ENCODE measurements around the gene GADD45A.
"Not testable (repeated sequence)": the region's sequence is repeated elsewhere in the genome, so short reads cannot be mapped to it uniquely, and the experiment has no call there.

The GADD45A gene

GRCh38 chr1:67713057-67713846 is 28.3 kb downstream of the GADD45A start:
- FAIRE-seq: no peak
- DNase-seq (ENCODE audit: extremely low spot score, insufficient read length, low read depth): no peak

GRCh38 chr1:67715819-67716218 is 30.8 kb downstream of the GADD45A start:
- no peak for FAIRE-seq
- no peak for DNase-seq (ENCODE audit: extremely low spot score, insufficient read length, low read depth)

GRCh38 chr1:67716800-67717199 is 31.8 kb downstream of the GADD45A start:
- DNase-seq (ENCODE audit: extremely low spot score, insufficient read length, low read depth) (no peak), FAIRE-seq (no peak)

GRCh38 chr1:67717876-67718275 is 32.9 kb downstream of the GADD45A start:
- no peak for FAIRE-seq

GRCh38 chr1:67719329-67720196 is 34.6 kb downstream of the GADD45A start:
- DNase-seq (ENCODE audit: extremely low spot score, insufficient read length, low read depth) (no peak), FAIRE-seq (no peak)

More at GRCh38 chr1:67717876-67718275, 32.9 kb downstream of the GADD45A start:
- DNase-seq (ENCODE audit: extremely low spot score, insufficient read length, low read depth): no peak

- DNase-seq (ENCODE audit: extremely low spot score, insufficient read length, low read depth): no peak
- FAIRE-seq: no peak
Observed at GRCh38 chr1:67721112-67721511, 36.1 kb downstream of the GADD45A start.

GRCh38 chr1:67721650-67722291 is 36.8 kb downstream of the GADD45A start:
- DNase-seq (ENCODE audit: extremely low spot score, insufficient read length, low read depth): no peak
- FAIRE-seq: no peak

GRCh38 chr1:67722292-67722944 is 37.4 kb downstream of the GADD45A start:
- FAIRE-seq: no peak
- no peak for DNase-seq (ENCODE audit: extremely low spot score, insufficient read length, low read depth)

GRCh38 chr1:67723126-67723525 is 38.1 kb downstream of the GADD45A start:
- DNase-seq (ENCODE audit: extremely low spot score, insufficient read length, low read depth) (no peak), FAIRE-seq (no peak)

GRCh38 chr1:67723620-67724019 is 38.6 kb downstream of the GADD45A start:
- DNase-seq (ENCODE audit: extremely low spot score, insufficient read length, low read depth) (no peak), FAIRE-seq (no peak)

GRCh38 chr1:67724928-67725560 is 40.0 kb downstream of the GADD45A start:
- DNase-seq (ENCODE audit: extremely low spot score, insufficient read length, low read depth) (no peak), FAIRE-seq (no peak)

GRCh38 chr1:67726224-67726623 is 41.2 kb downstream of the GADD45A start:
- DNase-seq (ENCODE audit: extremely low spot score, insufficient read length, low read depth) (no peak), FAIRE-seq (no peak)

- FAIRE-seq (no peak), DNase-seq (ENCODE audit: extremely low spot score, insufficient read length, low read depth) (no peak)
Observed at GRCh38 chr1:67729872-67730271, 44.9 kb downstream of the GADD45A start.

GRCh38 chr1:67730312-67730711 is 45.3 kb downstream of the GADD45A start:
- not testable (repeated sequence) for FAIRE-seq

GRCh38 chr1:67731322-67731721 is 46.3 kb downstream of the GADD45A start:
- DNase-seq (ENCODE audit: extremely low spot score, insufficient read length, low read depth) (no peak), FAIRE-seq (no peak)

More at GRCh38 chr1:67730312-67730711, 45.3 kb downstream of the GADD45A start:
- not testable (repeated sequence) for DNase-seq (ENCODE audit: extremely low spot score, insufficient read length, low read depth)

- peak; percentile 9 for FAIRE-seq
- no peak for DNase-seq (ENCODE audit: extremely low spot score, insufficient read length, low read depth)
Observed at GRCh38 chr1:67732750-67733151, 47.8 kb downstream of the GADD45A start.

GRCh38 chr1:67733681-67734322 is 48.8 kb downstream of the GADD45A start:
- FAIRE-seq: no peak
- no peak for DNase-seq (ENCODE audit: extremely low spot score, insufficient read length, low read depth)

- DNase-seq (ENCODE audit: extremely low spot score, insufficient read length, low read depth): no peak
- no peak for FAIRE-seq
Observed at GRCh38 chr1:67734323-67734690, 49.3 kb downstream of the GADD45A start.

- no peak for DNase-seq (ENCODE audit: extremely low spot score, insufficient read length, low read depth)
- no peak for FAIRE-seq
Observed at GRCh38 chr1:67735206-67735605, 50.2 kb downstream of the GADD45A start.
